ENCODE results near the gene ZNF629.

GRCh38 chr16:30741461-30741914, 45.5 kb downstream of the ZNF629 start:
- TF ChIP-seq CTCF (IDR thresholded peaks at IDR 0.05; ENCODE audit: low read depth, low read length): no peak
- no peak for TF ChIP-seq EZH2phosphoT487 (IDR thresholded peaks at IDR 0.05; ENCODE audit: low read depth)
